HCT116 (cell line): Measurements from ENCODE around the gene LMAN1L.

Source experiments
- EZH2phosphoT487 ChIP-seq: fragments of 200-600 bp; IDR thresholded peaks from 2 replicates; pipeline ENCODE4 v1.6.1; 2018; ENCODE audit warnings: antibody characterized with exemption, borderline replicate concordance
- POLR2A ChIP-seq: IDR thresholded peaks from 2 replicates; pipeline ENCODE4 v1.7.0; 2011; ENCODE audit warnings: borderline replicate concordance; ENCODE audit not compliant: insufficient read depth, insufficient read length; ENCODE audit errors: extremely low read depth
- TF ChIP-seq, protein P1 (sequence below): IDR thresholded peaks from 2 replicates; pipeline ENCODE4 v1.6.1; 2012
- TF ChIP-seq, protein P2 (sequence below), 3 experiments: fragments of 200-600 bp in 1 of 3; sonication (generic) in 1 of 3; IDR thresholded peaks in 2 of 3; conservative IDR thresholded peaks in 1 of 3; 2 replicates each; pipeline ENCODE4 v1.5.1; 2012 to 2017; ENCODE audit warnings: low read depth in 2 of 3, low read length in 2 of 3, antibody characterized with exemption in 1 of 3, borderline replicate concordance in 1 of 3, control low read depth in 1 of 3, mild to moderate bottlenecking in 1 of 3, mixed read lengths in 1 of 3, mixed run types in 1 of 3, moderate library complexity in 1 of 3; ENCODE audit not compliant: insufficient read depth in 1 of 3

GRCh38 chr15:74817370-74817737 lies 4.7 kb downstream of the LMAN1L start:
- TF ChIP-seq, protein P1, sequence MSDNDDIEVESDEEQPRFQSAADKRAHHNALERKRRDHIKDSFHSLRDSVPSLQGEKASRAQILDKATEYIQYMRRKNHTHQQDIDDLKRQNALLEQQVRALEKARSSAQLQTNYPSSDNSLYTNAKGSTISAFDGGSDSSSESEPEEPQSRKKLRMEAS, result no peak
- TF ChIP-seq, protein P2, sequence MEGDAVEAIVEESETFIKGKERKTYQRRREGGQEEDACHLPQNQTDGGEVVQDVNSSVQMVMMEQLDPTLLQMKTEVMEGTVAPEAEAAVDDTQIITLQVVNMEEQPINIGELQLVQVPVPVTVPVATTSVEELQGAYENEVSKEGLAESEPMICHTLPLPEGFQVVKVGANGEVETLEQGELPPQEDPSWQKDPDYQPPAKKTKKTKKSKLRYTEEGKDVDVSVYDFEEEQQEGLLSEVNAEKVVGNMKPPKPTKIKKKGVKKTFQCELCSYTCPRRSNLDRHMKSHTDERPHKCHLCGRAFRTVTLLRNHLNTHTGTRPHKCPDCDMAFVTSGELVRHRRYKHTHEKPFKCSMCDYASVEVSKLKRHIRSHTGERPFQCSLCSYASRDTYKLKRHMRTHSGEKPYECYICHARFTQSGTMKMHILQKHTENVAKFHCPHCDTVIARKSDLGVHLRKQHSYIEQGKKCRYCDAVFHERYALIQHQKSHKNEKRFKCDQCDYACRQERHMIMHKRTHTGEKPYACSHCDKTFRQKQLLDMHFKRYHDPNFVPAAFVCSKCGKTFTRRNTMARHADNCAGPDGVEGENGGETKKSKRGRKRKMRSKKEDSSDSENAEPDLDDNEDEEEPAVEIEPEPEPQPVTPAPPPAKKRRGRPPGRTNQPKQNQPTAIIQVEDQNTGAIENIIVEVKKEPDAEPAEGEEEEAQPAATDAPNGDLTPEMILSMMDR (IDR thresholded peaks at IDR 0.05 in 2 of 3, conservative IDR thresholded peaks at IDR 0.05 in 1 of 3; ENCODE audit: borderline replicate concordance in 1 of 3, insufficient read depth in 1 of 3, low read depth in 2 of 3, low read length in 2 of 3), result no peak
- TF ChIP-seq EZH2phosphoT487 (no peak), POLR2A (no peak)
